WTC11 (cell line): ENCODE results near the gene KCNV2. TPM values are rescaled to one million over a fixed set of nuclear protein-coding genes. Genes with fewer than 3 reads are reported as not detected.

Experiments
- ATAC-seq: fragments of 200-7000 bp; cut with Tn5 transposase; 2 replicates; pipeline ENCODE4 v1.10.0; 2021; ENCODE audit warnings: mild to moderate bottlenecking, moderate library complexity
- CTCF ChIA-PET: fragments of 300-600 bp; sonication (Branson Sonifier 250); formaldehyde crosslinking; loops from one replicate; lab custom pipeline; 2021; ENCODE audit warnings: antibody characterized with exemption; lab: Charles Lee
- POLR2A ChIA-PET: fragments of 350-600 bp; sonication (Branson Sonifier 250); formaldehyde crosslinking; loops from one replicate; lab custom pipeline; 2021; ENCODE audit warnings: antibody characterized with exemption; lab: Charles Lee
- DNase-seq: peaks from one replicate; pipeline ENCODE4 v3.0.0; 2021; ENCODE audit warnings: low spot score
- H3K27ac Mint-ChIP-seq: 2 replicates; pipeline ENCODE4 v1.8.0; 2021; ENCODE audit warnings: mixed read lengths
- H3K27me3 Mint-ChIP-seq: 2 replicates; pipeline ENCODE4 v1.8.0; 2021; ENCODE audit warnings: low read depth, mild to moderate bottlenecking, moderate library complexity, mixed read lengths
- H3K36me3 Mint-ChIP-seq: 2 replicates; pipeline ENCODE4 v1.8.0; 2021; ENCODE audit warnings: mixed read lengths
- H3K4me1 Mint-ChIP-seq: 2 replicates; pipeline ENCODE4 v1.8.0; 2022; ENCODE audit warnings: mixed read lengths
- H3K4me3 Mint-ChIP-seq: 2 replicates; pipeline ENCODE4 v1.8.0; 2021; ENCODE audit warnings: mild to moderate bottlenecking, moderate library complexity, mixed read lengths
- H3K9me3 Mint-ChIP-seq: 2 replicates; pipeline ENCODE4 v1.8.0; 2021; ENCODE audit warnings: mixed read lengths
- ATF2 ChIP-seq: sonication (generic); formaldehyde crosslinking; IDR thresholded peaks from 2 replicates; pipeline ENCODE4 v1.8.1; 2022; ENCODE audit warnings: low read depth, missing genetic modification reagents, borderline replicate concordance
- E2F4 ChIP-seq: sonication (generic); formaldehyde crosslinking; IDR thresholded peaks from 2 replicates; pipeline ENCODE4 v1.8.1; 2022; ENCODE audit warnings: low read depth, mild to moderate bottlenecking, moderate library complexity, missing genetic modification reagents, borderline replicate concordance
- E2F5 ChIP-seq: sonication (generic); formaldehyde crosslinking; IDR thresholded peaks from 2 replicates; pipeline ENCODE4 v1.8.1; 2022; ENCODE audit warnings: mild to moderate bottlenecking, moderate library complexity, missing genetic modification reagents
- JUN ChIP-seq: sonication (generic); formaldehyde crosslinking; IDR thresholded peaks from 2 replicates; pipeline ENCODE4 v1.8.0; 2023; ENCODE audit warnings: mild to moderate bottlenecking, missing genetic modification reagents
- MXD4 ChIP-seq: fragments of 250-450 bp; sonication (Bioruptor Pico); IDR thresholded peaks from 2 replicates; pipeline ENCODE4 v1.8.0; 2021; ENCODE audit warnings: mild to moderate bottlenecking, moderate library complexity, borderline replicate concordance
- NFATC4 ChIP-seq: fragments of 250-450 bp; sonication (Bioruptor Pico); IDR thresholded peaks from 2 replicates; pipeline ENCODE4 v1.9.0; 2021; ENCODE audit warnings: mild to moderate bottlenecking
- RELA ChIP-seq: sonication (generic); formaldehyde crosslinking; IDR thresholded peaks from 2 replicates; pipeline ENCODE4 v1.8.1; 2022; ENCODE audit warnings: missing genetic modification reagents, mild to moderate bottlenecking, borderline replicate concordance
- TEAD1 ChIP-seq: sonication (generic); formaldehyde crosslinking; IDR thresholded peaks from 2 replicates; pipeline ENCODE4 v1.8.0; 2022; ENCODE audit warnings: mild to moderate bottlenecking, missing genetic modification reagents
- TP53 ChIP-seq: sonication (generic); formaldehyde crosslinking; IDR thresholded peaks from 2 replicates; pipeline ENCODE4 v1.8.1; 2023; ENCODE audit warnings: mild to moderate bottlenecking, missing genetic modification reagents
- ZNF263 ChIP-seq: sonication (generic); formaldehyde crosslinking; IDR thresholded peaks from 2 replicates; pipeline ENCODE4 v1.8.1; 2022; ENCODE audit warnings: low read depth, mild to moderate bottlenecking, moderate library complexity, missing genetic modification reagents
- ZNF317 ChIP-seq: sonication (generic); formaldehyde crosslinking; IDR thresholded peaks from 2 replicates; pipeline ENCODE4 v1.8.1; 2023; ENCODE audit warnings: low read depth, mild to moderate bottlenecking, moderate library complexity, missing genetic modification reagents, borderline replicate concordance
- ZNF423 ChIP-seq: fragments of 250-450 bp; sonication (Bioruptor Pico); IDR thresholded peaks from 2 replicates; pipeline ENCODE4 v2.1.2; 2022; ENCODE audit warnings: mild to moderate bottlenecking, moderate library complexity
- total RNA-seq: library from RNA; stranded (reverse); gene quantifications from 3 replicates; pipeline ENCODE4 v1.2.3, GENCODE V29; 2021
- TF ChIP-seq, protein P1 (sequence below): sonication (generic); formaldehyde crosslinking; IDR thresholded peaks from 2 replicates; pipeline ENCODE4 v1.8.1; 2023; ENCODE audit warnings: mild to moderate bottlenecking, missing genetic modification reagents, moderate library complexity
- TF ChIP-seq, protein P2 (sequence below): sonication (generic); formaldehyde crosslinking; IDR thresholded peaks from 2 replicates; pipeline ENCODE4 v1.8.1; 2023; ENCODE audit warnings: mild to moderate bottlenecking, missing genetic modification reagents, borderline replicate concordance
- TF ChIP-seq, protein P3 (sequence below): fragments of 250-450 bp; sonication (Bioruptor Pico); IDR thresholded peaks from 2 replicates; pipeline ENCODE4 v1.9.0; 2021; ENCODE audit warnings: mild to moderate bottlenecking
- TF ChIP-seq, protein P4 (sequence below): sonication (generic); formaldehyde crosslinking; IDR thresholded peaks from 2 replicates; pipeline ENCODE4 v1.8.0; 2023; ENCODE audit warnings: mild to moderate bottlenecking, missing genetic modification reagents
- TF ChIP-seq, protein P5 (sequence below): sonication (generic); formaldehyde crosslinking; IDR thresholded peaks from 2 replicates; pipeline ENCODE4 v1.8.0; 2022; ENCODE audit warnings: mild to moderate bottlenecking, missing genetic modification reagents

Gene KCNV2
- total RNA-seq, 1 experiment from 2014 or later = not detected

GRCh38 chr9:2749485-2749884, 32.2 kb downstream of the KCNV2 start (continued):
- TF ChIP-seq TEAD1 (CRISPR knock-in tag) (no peak), RELA (CRISPR knock-in tag) (no peak), MXD4 (CRISPR knock-in tag) (no peak), ATF2 (CRISPR knock-in tag) (no peak), NFATC4 (CRISPR knock-in tag) (no peak), JUN (CRISPR knock-in tag) (no peak), E2F5 (CRISPR knock-in tag) (no peak)
- TF ChIP-seq, protein P1, sequence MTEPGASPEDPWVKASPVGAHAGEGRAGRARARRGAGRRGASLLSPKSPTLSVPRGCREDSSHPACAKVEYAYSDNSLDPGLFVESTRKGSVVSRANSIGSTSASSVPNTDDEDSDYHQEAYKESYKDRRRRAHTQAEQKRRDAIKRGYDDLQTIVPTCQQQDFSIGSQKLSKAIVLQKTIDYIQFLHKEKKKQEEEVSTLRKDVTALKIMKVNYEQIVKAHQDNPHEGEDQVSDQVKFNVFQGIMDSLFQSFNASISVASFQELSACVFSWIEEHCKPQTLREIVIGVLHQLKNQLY (CRISPR knock-in tag) = no peak
- TF ChIP-seq, protein P2, sequence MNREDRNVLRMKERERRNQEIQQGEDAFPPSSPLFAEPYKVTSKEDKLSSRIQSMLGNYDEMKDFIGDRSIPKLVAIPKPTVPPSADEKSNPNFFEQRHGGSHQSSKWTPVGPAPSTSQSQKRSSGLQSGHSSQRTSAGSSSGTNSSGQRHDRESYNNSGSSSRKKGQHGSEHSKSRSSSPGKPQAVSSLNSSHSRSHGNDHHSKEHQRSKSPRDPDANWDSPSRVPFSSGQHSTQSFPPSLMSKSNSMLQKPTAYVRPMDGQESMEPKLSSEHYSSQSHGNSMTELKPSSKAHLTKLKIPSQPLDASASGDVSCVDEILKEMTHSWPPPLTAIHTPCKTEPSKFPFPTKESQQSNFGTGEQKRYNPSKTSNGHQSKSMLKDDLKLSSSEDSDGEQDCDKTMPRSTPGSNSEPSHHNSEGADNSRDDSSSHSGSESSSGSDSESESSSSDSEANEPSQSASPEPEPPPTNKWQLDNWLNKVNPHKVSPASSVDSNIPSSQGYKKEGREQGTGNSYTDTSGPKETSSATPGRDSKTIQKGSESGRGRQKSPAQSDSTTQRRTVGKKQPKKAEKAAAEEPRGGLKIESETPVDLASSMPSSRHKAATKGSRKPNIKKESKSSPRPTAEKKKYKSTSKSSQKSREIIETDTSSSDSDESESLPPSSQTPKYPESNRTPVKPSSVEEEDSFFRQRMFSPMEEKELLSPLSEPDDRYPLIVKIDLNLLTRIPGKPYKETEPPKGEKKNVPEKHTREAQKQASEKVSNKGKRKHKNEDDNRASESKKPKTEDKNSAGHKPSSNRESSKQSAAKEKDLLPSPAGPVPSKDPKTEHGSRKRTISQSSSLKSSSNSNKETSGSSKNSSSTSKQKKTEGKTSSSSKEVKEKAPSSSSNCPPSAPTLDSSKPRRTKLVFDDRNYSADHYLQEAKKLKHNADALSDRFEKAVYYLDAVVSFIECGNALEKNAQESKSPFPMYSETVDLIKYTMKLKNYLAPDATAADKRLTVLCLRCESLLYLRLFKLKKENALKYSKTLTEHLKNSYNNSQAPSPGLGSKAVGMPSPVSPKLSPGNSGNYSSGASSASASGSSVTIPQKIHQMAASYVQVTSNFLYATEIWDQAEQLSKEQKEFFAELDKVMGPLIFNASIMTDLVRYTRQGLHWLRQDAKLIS = no peak
- TF ChIP-seq, all 79 proteins: peak for 0

GRCh38 chr9:2755285-2755684, 38.0 kb downstream of the KCNV2 start:
- H3K36me3 Mint-ChIP-seq = peaks cover 24% of the 10 kb centered on the region
- ChIA-PET POLR2A (no interaction called here), CTCF (interaction anchor here (0.7 kb wide), 1 partner anchor 623 kb away, joined by 3 read pairs; no protein-coding TSS in a partner anchor)
- no peak overlapping the region for H3K4me3 Mint-ChIP-seq
- ATAC-seq (peak; percentile 32; the same call in 1 of the 2 replicates), DNase-seq (no peak)
- no peak overlapping the region for H3K27ac Mint-ChIP-seq
- peaks cover 2% of the 10 kb centered on the region for H3K9me3 Mint-ChIP-seq
- H3K27me3 Mint-ChIP-seq = no peaks in the 10 kb centered on the region
- TF ChIP-seq TP53 (CRISPR knock-in tag) (no peak), ZNF263 (CRISPR knock-in tag) (no peak), ZNF317 (no peak), ZNF423 (CRISPR knock-in tag) (no peak), E2F4 (CRISPR knock-in tag) (no peak)
- TF ChIP-seq, protein P3, sequence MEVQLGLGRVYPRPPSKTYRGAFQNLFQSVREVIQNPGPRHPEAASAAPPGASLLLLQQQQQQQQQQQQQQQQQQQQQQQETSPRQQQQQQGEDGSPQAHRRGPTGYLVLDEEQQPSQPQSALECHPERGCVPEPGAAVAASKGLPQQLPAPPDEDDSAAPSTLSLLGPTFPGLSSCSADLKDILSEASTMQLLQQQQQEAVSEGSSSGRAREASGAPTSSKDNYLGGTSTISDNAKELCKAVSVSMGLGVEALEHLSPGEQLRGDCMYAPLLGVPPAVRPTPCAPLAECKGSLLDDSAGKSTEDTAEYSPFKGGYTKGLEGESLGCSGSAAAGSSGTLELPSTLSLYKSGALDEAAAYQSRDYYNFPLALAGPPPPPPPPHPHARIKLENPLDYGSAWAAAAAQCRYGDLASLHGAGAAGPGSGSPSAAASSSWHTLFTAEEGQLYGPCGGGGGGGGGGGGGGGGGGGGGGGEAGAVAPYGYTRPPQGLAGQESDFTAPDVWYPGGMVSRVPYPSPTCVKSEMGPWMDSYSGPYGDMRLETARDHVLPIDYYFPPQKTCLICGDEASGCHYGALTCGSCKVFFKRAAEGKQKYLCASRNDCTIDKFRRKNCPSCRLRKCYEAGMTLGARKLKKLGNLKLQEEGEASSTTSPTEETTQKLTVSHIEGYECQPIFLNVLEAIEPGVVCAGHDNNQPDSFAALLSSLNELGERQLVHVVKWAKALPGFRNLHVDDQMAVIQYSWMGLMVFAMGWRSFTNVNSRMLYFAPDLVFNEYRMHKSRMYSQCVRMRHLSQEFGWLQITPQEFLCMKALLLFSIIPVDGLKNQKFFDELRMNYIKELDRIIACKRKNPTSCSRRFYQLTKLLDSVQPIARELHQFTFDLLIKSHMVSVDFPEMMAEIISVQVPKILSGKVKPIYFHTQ (CRISPR knock-in tag) = no peak
- TF ChIP-seq, protein P4, sequence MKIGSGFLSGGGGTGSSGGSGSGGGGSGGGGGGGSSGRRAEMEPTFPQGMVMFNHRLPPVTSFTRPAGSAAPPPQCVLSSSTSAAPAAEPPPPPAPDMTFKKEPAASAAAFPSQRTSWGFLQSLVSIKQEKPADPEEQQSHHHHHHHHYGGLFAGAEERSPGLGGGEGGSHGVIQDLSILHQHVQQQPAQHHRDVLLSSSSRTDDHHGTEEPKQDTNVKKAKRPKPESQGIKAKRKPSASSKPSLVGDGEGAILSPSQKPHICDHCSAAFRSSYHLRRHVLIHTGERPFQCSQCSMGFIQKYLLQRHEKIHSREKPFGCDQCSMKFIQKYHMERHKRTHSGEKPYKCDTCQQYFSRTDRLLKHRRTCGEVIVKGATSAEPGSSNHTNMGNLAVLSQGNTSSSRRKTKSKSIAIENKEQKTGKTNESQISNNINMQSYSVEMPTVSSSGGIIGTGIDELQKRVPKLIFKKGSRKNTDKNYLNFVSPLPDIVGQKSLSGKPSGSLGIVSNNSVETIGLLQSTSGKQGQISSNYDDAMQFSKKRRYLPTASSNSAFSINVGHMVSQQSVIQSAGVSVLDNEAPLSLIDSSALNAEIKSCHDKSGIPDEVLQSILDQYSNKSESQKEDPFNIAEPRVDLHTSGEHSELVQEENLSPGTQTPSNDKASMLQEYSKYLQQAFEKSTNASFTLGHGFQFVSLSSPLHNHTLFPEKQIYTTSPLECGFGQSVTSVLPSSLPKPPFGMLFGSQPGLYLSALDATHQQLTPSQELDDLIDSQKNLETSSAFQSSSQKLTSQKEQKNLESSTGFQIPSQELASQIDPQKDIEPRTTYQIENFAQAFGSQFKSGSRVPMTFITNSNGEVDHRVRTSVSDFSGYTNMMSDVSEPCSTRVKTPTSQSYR = no peak
- TF ChIP-seq, protein P5, sequence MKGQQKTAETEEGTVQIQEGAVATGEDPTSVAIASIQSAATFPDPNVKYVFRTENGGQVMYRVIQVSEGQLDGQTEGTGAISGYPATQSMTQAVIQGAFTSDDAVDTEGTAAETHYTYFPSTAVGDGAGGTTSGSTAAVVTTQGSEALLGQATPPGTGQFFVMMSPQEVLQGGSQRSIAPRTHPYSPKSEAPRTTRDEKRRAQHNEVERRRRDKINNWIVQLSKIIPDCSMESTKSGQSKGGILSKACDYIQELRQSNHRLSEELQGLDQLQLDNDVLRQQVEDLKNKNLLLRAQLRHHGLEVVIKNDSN = no peak
- H3K4me1 Mint-ChIP-seq = peaks cover 35% of the 10 kb centered on the region
